ENCODE measurements around the gene NOL9.

- TF ChIP-seq POLR2A (IDR thresholded peaks at IDR 0.05) (no peak), CTCF (IDR thresholded peaks at IDR 0.05) (no peak)
Observed at GRCh38 chr1:6498576-6499111, 55.7 kb downstream of the NOL9 start.

All from tibial nerve (tissue), 3 donors.